Neural progenitor cell (in vitro differentiated cells): ENCODE data around the gene CARMIL1.

Experiments used
- EZH2 ChIP-seq: fragments of 200-600 bp; sonication (generic); IDR thresholded peaks from 2 replicates; pipeline ENCODE4 v1.6.1; 2017; ENCODE audit warnings: antibody characterized with exemption, mild to moderate bottlenecking, moderate library complexity
- EZH2phosphoT487 ChIP-seq: fragments of 200-600 bp; sonication (generic); IDR thresholded peaks from 2 replicates; pipeline ENCODE4 v1.6.1; 2017; ENCODE audit warnings: antibody characterized with exemption
- TF ChIP-seq, protein P1 (sequence below): fragments of 200-600 bp; sonication (generic); IDR thresholded peaks from 2 replicates; pipeline ENCODE4 v1.5.1; 2017; ENCODE audit warnings: antibody characterized with exemption, mild to moderate bottlenecking

- TF ChIP-seq, protein P1, sequence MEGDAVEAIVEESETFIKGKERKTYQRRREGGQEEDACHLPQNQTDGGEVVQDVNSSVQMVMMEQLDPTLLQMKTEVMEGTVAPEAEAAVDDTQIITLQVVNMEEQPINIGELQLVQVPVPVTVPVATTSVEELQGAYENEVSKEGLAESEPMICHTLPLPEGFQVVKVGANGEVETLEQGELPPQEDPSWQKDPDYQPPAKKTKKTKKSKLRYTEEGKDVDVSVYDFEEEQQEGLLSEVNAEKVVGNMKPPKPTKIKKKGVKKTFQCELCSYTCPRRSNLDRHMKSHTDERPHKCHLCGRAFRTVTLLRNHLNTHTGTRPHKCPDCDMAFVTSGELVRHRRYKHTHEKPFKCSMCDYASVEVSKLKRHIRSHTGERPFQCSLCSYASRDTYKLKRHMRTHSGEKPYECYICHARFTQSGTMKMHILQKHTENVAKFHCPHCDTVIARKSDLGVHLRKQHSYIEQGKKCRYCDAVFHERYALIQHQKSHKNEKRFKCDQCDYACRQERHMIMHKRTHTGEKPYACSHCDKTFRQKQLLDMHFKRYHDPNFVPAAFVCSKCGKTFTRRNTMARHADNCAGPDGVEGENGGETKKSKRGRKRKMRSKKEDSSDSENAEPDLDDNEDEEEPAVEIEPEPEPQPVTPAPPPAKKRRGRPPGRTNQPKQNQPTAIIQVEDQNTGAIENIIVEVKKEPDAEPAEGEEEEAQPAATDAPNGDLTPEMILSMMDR = no peak
- TF ChIP-seq EZH2 (no peak), EZH2phosphoT487 (no peak)
Observed at GRCh38 chr6:25468881-25469280, 189.7 kb downstream of the CARMIL1 start.
